NCI-H2081 treated with DMSO at 0.1 percent for 48 hours (cell line): ENCODE results near the gene CCDC174.

Experiments used
- DNase-seq: peaks from one replicate; lab custom pipeline; 2025; lab: John Stamatoyannopoulos, UW

CCDC174 gene

GRCh38 chr3:14703128-14703750 lies 51.7 kb downstream of the CCDC174 start:
- DNase-seq, result no peak

GRCh38 chr3:14703791-14704190 lies 52.2 kb downstream of the CCDC174 start:
- DNase-seq, result no peak

GRCh38 chr3:14706096-14706495 lies 54.5 kb downstream of the CCDC174 start:
- no peak for DNase-seq

GRCh38 chr3:14716591-14716990 lies 65.0 kb downstream of the CCDC174 start:
- DNase-seq, result no peak

- no peak for DNase-seq
These were observed 65.7 kb downstream of the CCDC174 start for GRCh38 chr3:14717307-14717706.

- no peak for DNase-seq
These were observed 67.0 kb downstream of the CCDC174 start for GRCh38 chr3:14718539-14718938.

GRCh38 chr3:14719006-14719405 lies 67.4 kb downstream of the CCDC174 start:
- no peak for DNase-seq

GRCh38 chr3:14721126-14721864 lies 69.7 kb downstream of the CCDC174 start:
- DNase-seq, result no peak
